ENCODE measurements around the gene KIF6.

Gene KIF6

GRCh38 chr6:39338397-39338796 lies 386.8 kb downstream of the KIF6 start:
- DNase-seq = no peak

DNA sequence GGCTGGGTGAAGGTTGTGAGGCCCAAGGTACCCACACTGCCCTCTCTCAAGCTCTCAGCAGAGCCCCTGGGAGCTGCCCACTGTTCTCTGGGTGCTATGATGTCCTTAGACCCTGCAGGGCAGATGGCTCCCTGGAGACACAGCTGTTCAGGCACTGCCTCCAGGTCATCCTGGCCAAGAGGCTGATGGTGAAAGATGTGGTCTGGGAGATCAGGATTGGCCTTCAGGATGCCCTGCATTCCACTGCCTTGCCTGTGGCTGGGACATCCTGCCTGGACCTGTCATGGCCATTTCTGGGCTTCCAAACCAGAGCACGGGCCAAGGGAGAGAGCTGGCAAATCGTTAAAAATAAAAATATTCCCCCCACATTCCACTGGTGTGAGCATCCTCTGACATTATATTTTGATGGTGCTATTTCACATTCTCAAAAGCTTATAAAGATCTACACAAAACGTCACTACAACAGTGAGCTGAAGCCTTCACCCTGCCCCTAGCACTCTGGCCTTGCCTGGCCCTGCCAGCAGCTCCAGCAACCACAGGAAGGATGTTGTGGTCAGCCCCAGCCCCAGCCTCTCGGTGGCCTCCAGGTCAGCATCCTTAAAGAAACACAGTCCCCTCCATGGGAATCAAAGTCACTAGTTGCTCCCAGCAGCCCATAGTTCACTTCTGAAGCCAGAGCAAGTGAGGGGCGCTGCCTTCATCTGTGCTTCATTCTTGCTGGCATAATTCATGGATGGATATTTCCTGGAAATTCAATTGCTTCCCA lies 389.2 kb downstream of the KIF6 start:
- DNase-seq = no peak

GRCh38 chr6:39333644-39334438 lies 391.4 kb downstream of the KIF6 start:
- no peak for DNase-seq

GRCh38 chr6:39330476-39330875 lies 394.7 kb downstream of the KIF6 start:
- peak in 1 of 2 experiments; percentile 23 for DNase-seq

- DNase-seq = no peak
Observed at GRCh38 chr6:39330057-39330456, 395.2 kb downstream of the KIF6 start.

GRCh38 chr6:39328066-39328465 lies 397.1 kb downstream of the KIF6 start:
- no peak for DNase-seq

GRCh38 chr6:39327507-39327906 lies 397.7 kb downstream of the KIF6 start:
- DNase-seq = no peak

GRCh38 chr6:39322306-39322850 lies 402.8 kb downstream of the KIF6 start, which contains the start of gene KCNK16:
KCNK16 (minus strand) TSS chr6:39322702; CDS start chr6:39322540, 162 bp downstream.
- DNase-seq = no peak

DNA sequence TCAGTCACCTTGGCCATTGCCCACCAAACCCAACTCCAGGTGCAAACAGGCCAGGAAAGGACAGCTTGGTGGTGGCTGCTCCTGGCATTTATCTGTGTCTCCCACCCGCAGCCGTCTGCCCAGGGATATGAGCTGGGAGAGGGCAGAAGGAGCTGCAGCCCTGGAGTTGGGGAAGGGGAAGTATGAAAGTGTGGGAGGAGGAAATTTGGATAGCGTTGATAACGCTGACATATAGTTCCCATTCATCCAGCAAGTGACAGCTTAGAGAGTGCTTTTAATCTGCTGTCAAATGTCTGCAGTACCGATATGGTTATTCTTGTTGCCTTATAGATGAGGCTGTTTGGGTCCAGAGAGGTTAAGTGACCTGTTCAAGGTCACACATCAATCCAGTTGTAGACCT lies 403.4 kb downstream of the KIF6 start:
- no peak for DNase-seq

- DNase-seq = no peak
Observed at GRCh38 chr6:39320363-39320984, 404.7 kb downstream of the KIF6 start.

DNA sequence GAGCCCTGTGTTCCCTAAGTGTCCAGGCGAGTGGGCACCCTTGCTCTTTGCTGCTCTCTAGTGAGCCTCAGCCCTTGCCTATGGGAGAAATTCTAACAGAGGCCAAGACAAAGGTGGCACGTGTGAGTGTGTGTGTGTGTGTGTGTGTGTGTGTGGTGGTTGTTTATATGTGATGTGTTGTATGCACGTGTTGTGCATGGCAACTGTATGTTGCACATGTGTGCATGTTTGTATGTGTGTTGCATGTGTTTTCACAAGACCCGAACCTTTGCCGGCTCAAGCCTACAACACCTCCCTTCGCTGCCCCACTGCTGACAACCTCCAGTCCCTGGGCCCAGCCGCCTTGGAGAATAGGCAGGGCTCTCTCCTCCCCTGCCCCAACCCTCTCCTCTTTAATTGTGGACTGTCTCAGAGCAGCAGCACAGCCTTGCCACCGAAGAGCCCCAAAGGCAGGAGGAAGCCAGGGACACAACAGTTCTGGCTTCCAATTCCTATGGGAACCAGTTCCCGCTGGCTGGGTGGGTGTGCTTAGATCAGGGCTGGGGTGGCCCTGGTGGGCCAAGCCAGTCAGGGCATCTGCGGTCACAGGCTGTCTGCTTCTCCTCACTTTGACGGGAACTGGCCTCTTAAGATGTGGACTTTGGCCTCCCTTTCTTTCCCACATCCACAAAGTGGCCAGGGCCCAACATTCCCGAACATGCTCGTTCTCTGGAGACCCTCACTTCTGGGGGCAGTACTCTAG lies 405.4 kb downstream of the KIF6 start:
- DNase-seq = no peak

GRCh38 chr6:39317256-39317655 lies 408.0 kb downstream of the KIF6 start:
- DNase-seq = no peak

DNA sequence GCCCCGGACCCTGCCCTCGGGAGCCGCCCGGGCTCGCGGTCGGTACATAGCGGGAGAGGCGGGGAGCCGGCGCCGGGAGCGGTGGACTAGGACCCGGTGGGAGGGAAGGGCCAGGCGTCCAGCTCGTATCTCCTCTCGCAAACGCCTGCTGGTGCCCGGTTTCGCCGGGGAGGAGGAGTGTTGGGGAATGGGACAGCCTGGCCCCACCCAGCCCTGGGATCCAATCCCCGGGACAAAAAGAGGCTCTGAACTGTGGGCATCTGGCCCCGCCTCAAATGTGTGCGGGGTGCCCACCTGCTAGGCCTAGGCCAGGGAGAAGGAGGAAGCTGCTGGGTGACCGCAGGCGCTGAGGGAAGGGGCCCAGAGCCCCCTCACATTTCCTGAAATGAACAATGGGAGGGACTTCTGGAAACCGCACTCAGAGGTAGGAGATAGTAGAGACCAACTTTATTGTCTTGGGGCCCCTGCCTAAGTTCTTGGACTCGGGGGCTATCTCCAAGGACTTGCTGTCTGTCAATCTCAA lies 410.9 kb downstream of the KIF6 start, which contains the start of gene KCNK17:
Gene KCNK17, minus strand, starts transcription at position 147 of the 523 bp plus-strand sequence. Its CDS starts 99 bp downstream, at position 48.
- no peak for DNase-seq

- DNase-seq = no peak
Observed at GRCh38 chr6:39313526-39314272, 411.5 kb downstream of the KIF6 start.

- DNase-seq = no peak
Observed at GRCh38 chr6:39312912-39313525, 412.2 kb downstream of the KIF6 start.

GRCh38 chr6:39310542-39310941 lies 414.7 kb downstream of the KIF6 start:
- no peak for DNase-seq

GRCh38 chr6:39309942-39310531 lies 415.2 kb downstream of the KIF6 start:
- peak; percentile 28 to 41 for DNase-seq

DNA sequence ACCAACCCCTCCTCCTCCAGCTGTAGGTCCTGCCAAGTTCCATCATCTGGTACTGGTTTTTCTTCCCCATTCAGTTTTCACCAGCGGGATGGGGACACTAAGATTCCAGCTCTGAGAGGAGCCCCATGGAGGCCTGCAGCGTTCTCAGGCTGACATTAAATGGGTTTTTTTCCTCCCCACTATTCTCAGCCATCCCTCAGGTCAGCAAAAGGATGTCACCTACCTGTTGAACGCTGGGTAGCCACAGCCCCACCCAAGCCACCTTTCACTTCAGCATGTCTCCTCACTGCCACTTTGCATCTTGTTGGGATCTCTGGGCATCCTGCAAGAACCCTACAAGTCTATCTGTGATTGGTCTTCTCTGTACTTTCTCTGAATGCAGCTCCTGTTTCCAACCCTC lies 417.7 kb downstream of the KIF6 start:
- no peak for DNase-seq

DNA sequence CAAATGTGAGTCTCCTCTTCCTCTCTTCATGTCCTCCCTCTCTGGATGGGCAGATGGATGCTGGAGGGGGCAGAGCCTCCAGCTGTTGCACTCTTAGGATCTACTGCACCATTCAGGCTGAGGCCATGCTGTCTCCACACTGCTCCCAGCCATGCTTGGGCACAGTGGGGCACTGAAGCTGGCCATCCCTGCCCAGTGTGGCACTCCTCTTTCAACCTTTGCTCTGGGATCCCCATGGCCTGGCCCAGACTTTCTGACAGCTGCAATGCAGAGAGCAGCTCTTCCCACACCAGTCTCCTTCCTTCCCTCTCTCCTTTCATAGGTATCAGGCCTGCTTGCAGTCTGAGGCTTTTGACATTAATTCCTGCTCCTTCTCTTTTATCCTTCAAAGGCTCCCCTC lies 420.3 kb downstream of the KIF6 start:
- no peak for DNase-seq

GRCh38 chr6:39303425-39304153 lies 421.6 kb downstream of the KIF6 start:
- no peak for DNase-seq
